GM04503 (cell line): ENCODE results near the gene MRGPRD.

Experiments used
- DNase-seq: peaks from one replicate; pipeline ENCODE4 v3.0.0-alpha.2; 2012; ENCODE audit warnings: low read depth

Gene MRGPRD

GRCh38 chr11:68930991-68931855 lies 49.6 kb downstream of the MRGPRD start:
- no peak for DNase-seq
